NCI-H187 (cell line): ENCODE data around the gene SPTLC1.

Experiments used
- DNase-seq, 2 experiments: peaks; one replicate each; lab custom pipeline; 2025; lab: John Stamatoyannopoulos, UW

The SPTLC1 gene

DNA sequence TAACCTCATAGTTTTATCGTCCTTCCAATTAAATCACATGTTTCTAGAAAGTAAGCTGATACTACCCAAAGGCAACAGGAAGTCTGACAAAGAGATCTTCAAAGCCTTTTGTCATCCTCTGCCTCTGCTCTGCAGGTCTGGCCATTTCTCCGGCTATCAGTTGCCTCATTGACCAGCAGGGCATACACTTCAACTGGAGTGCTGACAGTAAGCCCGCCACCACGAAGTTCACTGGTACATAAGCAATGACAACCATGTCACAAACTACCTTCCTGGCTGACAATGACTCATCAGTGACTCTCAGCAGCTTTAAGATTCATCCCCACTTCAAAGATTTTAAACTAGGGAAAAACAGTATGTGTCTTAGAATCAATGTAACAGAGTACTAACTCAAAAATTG is 20.6 kb downstream of the SPTLC1 start:
- no peak for DNase-seq

DNA sequence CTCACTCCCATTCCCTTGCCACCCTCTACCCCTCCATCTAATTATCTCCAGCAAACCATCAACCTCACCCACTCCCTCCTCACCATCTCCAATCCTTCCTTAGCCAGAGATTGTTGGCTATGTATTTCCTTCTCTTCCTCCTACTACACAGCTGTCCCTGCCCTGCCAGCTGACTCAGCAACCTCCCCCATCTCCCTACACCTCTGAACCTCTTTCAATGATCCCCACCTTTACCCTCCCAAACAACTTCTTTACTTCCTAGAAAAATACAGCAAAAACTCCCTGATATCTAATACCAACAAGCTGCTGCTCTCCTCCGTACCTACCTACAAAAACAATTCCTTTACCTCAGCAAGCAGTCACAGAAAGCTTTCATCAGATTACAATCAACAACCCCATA is 37.3 kb downstream of the SPTLC1 start:
- no peak for DNase-seq

DNA sequence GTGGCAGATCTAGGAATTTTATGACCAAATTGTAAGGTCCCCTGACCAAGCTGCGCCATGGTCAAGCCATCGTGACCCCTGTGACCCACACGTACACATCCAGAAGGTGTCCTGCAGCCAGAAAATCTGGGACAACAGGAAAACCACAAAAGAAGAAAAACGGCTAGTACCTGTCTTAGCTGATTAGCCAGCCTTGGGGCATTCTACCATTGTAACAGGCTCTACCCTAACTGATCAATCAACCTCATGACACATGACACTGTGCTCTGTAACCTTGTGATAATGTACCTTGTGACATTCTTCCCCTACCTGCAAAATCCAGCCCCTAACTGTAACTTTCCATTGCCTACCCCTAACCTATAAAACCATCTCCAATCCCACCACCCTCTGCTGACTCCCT is 43.6 kb downstream of the SPTLC1 start:
- no peak for DNase-seq

DNA sequence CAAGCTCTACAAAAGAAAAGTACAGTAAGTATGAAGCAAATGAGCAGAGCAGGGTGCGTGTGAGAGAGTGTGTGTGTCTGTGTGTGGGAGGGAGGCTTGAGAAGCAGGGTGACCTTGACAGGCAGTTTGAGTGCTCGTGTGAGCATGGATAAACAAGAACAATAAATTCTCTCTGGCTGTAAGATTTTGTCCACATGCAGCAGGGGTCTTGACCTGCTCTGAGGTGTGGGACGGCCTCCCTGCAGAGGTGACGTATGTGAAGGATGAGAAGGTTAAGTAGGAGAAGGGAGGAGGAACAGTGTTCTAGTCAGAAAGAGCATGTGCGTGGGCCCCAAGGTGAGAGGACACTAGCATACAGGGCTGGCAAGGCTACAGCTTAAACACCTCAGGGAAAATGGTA is 49.0 kb downstream of the SPTLC1 start:
- no peak for DNase-seq

DNA sequence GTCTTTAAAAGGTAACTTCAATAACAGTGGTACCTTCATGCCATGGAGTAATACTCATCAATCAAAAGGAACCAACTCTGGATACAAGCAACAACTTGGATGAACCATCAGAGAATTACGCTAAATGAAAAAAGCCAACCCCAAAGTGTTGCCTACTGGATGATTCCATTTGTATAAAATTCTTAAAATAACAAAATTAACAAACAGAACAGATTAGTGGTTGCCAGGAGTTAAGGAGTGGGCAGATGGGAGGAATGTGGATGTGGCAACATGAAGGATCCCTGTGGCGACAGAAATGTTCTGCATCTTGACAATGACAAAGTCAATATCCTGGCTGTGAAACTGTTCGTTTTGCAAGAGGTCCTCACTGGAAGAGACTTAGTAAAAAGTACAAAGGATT is 50.5 kb downstream of the SPTLC1 start:
- no peak for DNase-seq

DNA sequence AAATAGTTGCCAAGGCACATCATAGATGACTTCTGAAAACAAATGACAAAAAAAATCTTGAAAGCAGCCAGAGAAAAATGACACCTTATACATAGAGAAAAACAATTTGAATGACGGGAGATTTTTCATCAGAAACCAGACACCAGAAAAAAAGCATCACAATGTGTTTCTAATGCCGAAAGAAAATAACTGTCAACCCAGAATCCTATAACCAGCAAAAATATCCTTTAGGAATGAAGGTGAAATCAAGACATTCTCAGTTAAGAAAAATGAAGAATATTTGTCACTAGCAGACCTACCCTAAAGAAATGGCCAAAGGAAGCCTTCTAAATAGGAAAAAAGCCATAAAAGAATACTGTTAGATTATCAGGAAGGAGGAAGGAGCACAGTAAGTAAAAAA is 54.0 kb downstream of the SPTLC1 start:
- no peak for DNase-seq

DNA sequence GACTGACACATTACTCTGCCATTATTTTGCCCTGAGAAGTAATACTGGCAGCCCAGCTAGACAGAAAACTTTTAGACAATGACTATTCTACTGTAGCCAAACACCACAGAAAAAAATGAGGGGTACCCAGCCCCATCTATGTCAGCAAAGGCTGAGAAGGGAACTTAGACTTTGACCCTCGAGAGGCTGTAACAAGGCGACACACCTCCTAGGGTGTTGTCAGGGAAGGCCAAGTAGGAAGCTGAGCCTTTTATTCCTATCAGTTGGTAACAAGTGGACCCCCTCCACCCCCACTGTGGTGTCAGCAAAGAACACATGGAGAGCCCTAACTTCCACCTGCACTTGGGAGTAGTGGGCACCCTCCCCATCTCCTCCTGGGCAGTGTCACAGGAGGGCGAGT is 55.6 kb downstream of the SPTLC1 start:
- DNase-seq, result no peak

DNA sequence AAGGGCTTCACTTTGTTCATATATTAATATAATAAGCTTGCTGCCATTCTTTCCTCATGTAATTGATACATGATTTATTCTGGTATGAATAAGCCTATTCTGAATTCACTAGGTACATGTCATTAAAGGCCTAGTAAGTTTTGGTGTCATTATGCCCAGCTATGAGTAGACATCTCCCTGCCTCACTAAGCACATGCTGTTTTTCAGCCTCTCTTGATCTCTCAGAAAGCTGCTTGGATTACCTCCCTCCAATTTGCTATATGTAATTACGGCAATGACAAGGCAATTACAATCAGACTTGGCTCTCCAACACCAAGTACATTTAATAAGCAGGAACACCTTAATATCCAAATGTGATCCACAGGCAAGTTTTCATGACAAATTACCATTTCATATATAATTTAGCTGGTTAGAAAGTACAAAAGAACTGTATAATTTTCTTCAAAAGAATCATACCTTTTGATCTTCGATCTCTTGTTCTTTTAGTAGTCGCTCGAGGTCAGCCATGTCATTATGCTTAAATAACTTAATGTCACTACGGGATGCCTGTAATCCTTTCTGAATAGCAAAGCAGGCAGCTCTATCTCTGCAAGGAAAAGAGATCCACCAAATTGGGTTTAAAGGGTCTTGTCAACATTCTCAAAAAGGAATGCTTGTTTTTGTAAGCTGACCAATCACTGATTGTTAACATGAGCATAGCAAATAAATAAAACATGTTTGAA is 56.3 kb downstream of the SPTLC1 start:
- no peak for DNase-seq

DNA sequence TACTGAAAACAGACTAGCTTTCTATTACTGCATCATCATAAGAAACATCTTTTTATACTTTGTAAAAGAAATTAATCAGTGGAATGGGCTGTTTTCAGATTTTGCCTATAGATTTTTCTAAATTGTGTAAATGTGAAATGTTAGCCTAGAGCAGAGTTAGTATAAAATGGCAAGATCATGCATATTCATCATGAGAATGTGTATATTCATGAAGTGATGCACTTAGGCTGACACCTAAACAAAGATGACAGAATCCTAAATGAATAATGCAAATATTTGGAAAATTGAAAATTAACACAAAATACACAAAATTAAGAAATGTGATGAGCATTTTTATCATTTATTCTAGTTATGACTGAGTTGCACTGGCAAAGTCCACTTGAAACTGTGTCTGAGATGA is 57.2 kb downstream of the SPTLC1 start:
- no peak for DNase-seq

DNA sequence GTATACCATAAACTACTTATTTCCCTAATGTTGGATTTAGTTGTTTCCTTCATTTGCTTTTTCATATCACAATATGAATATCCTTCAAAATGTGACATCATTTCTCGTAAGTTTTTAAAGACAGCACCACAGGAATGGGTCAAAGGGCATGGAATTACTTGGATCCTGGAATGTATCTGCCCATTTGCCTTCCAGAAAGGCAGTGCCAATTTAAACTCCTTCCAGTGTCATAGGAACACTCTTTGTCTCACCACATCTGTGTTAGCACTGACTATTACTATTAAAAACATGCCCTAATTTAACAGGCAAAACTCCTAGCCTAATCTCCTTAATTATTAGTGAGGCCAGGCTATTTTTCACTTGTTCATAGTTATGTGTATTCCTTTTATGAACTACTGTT is 58.0 kb downstream of the SPTLC1 start:
- DNase-seq, result no peak

DNA sequence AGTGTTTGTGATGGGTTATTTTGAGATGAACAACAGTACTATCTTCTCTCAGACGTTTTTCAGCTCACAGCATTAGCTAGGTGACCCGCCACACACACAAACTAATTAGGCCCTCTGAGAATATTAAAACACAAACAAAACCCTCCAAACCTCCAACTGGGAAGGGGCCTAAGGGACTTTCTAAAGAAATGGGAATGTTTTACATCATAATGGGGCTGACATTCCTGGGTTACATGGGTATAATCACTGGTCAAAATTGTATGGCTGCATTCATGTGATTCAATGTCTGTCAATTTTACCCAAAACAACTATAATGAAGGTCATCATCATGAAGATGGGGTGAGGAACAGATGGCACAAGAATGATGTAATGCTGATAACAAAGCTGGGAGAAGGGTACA is 59.6 kb downstream of the SPTLC1 start:
- no peak for DNase-seq

DNA sequence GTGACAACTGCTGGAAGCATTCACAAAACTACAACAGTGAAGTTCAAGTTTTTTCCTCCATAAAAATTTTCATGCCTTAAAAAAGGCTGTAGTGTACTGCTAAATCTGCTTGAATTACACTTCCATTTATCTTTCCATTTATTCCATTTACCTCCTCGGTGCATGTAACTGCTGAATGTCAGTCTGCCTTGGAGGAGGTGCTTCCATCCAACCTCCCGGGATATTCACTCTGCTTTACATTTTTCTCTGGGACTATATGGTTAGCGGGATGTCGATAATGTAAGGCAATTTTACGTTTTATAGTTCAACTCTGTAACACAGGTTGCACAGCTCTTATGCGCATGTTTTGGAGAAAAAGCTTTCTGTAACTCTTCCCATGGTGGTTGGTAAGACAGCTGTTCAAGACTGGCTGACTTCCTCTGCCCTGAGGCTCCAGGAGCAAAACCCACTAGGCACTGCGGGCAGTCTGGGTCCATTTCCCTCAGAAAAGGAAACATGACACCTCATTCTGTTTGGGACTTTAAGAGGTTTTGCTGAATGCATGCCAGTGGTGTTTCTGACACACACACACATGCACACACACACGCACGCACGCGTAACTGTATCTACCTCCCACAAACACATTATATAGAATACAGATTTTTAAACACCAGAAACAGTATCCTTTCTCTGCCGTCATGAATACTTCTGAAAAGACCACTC is 66.1 kb downstream of the SPTLC1 start:
- no peak for DNase-seq

DNA sequence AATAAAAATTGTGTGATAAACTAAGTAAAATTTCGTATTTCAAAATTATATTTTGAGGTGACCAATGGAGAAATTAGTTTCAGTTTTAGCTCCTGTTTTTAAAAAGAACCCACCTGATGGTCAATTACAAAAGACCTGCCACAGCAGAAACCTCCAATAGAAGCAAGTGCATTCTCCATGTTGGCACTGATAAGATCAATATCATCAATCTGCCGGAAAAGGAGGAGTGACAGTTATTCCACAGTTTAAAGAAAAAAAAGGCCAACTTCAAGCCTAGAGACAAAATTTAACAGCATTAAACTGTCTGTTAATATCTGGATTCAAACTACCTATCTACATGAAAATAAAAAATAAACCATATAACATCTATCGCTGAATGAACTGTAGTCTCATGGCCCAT is 67.7 kb downstream of the SPTLC1 start:
- no peak for DNase-seq

DNA sequence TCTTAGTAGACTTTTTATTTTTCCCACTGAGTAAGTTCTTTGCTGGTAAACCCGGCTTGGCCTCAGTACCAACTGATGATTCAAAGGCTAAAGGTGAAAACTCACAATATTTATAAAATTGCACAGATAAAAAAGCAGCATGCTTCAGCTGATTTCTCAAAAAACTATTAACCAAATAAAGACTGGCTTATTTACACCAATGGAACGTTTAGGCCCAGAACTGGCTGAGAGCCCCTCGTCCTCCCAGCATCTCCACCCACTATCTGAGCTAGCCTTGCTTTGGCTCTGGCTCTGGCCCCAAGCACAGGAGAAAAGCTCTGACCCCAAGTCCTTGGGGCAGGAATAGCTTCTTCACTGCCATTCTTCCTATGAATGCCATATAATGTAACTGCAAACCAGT is 68.5 kb downstream of the SPTLC1 start:
- no peak for DNase-seq

DNA sequence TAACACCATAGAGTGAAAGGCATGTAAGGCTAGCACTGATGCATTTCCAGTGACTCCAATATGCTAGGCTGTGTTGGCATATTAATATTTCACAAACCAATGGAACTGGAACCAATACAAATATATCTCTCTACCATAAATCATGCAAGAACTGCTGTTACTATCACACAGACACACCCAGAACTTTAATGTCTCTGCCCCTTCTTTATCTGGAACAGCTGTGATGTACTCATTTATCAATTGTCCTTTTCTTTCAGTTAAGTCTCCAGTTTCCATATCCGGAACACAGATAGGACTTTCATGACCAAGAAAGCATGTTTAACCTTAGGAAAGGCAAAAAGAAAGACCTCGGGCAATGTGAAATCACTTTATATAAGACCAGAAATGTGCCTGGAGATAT is 70.3 kb downstream of the SPTLC1 start:
- no peak for DNase-seq

DNA sequence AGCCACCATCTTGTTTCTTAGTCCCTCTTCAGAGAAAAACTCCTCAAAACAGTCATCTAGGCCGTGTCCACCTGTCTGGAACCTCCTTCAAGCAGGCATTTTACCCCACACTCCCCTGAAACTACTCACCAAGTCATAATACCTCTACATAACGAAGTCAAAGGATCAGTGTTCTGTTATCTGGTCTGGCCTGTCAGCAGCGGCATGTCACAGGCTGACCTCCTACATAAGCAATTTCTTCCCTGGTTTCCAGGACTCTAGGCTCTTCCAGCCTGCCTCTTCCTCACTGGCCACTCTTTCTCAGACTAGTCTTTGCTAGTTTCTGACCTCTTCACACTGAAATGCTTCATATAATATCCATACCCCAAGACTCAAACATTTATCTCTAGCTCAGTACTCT is 72.2 kb downstream of the SPTLC1 start:
- no peak for DNase-seq

DNA sequence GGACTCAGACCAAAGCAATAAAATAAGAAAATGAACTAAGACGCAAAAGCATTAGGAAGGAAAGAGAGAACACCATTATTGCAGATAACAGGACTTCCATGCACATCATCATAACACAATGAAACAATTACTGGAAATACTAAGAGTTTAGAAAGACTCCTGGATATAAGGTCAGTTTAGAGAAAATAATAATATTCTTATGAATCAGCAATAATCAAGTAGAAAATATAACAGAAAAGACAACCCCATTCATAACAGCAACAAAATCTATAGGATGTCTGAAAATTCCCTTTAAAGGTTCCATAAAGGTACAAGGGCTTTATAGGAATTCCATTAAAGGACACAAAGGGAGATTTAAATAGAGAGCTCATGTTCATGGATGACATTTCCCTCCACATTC is 73.0 kb downstream of the SPTLC1 start:
- DNase-seq, result no peak

DNA sequence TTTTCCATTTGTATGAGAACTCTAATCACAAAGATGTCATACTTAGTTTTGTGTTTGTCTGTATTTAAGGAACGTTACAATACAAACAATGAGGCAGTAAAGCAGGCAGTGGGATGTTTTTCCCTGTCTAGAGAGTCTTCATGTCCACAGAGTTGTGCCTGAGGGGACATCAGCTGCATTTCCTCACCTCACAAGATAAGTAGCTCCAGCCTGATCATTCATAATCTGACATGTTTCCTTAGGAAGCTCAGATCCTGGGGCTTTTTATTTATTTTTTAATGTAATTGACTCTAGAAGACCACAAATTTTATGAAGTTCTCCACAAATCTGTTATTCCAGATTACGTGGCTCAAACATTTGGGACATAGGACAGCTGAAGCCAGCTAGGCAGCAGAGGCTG is 78.5 kb downstream of the SPTLC1 start:
- no peak for DNase-seq

DNA sequence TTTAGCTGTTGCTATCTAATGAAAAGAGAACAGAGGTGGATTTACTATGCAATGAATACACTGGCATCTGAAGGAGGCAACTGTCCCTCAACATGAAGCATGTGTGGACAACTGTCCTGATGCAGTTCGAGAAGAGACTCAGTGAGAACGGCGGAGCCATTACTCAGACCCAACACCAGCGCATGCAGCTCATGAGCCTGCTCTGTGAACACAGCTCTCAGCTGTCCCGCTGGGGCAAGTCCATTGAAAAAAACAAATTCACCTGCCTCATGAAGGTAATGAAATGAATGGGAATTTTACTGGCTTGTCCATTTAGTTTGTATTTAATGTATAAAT is 78.8 kb downstream of the SPTLC1 start:
- DNase-seq, result no peak

DNA sequence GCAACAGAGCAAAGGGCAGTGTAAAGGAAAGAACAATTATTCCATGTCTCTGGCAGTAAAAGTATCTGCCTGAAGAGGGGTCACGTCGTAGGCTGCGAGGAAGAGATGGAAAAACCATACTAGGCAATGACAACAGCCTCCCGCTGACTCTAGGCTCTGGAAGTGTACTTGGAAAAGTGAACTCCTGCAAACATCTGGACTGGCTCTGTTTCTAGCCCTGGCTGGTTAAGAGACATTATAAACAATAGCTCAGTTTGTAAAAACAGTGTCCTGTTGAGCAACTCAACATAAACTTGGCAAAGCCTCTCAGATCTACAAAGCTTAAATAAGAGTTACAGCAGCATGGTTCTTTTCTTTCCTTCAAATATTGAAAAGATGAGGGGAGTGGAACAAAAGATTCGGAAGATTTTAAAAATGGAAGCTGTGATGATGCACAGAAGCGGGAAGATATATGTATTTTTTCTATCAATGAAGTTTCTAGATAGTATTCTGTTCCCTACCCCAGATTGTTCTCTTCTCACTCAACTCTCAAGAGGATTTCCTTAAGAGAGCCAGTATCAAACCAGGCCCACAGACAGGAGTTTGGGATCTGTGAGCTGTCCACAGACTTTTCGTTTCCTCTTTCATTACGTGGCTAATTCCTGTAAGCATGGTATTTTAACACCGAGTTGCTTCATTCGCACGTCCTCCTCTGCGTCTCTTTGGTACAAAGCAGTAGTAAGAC is 79.4 kb downstream of the SPTLC1 start:
- DNase-seq, result no peak

DNA sequence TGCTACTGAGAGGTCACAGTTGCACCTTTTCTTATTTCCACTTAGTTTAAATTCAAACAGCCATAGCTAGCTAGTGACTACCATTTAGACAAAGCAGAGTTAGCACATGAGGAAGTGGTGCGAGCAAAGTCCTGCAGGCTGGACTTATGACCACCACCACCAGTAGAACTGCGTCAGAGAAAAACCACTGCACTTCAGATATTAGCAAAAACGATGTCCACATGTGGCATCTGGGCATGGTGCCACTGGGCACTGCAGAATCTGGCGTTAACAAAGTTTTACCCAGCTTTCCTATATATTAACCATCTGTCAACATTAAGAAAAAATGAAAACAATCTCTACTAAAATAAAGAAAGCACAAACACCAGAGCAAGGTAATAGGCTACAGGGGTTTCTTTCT is 80.1 kb downstream of the SPTLC1 start:
- DNase-seq, result no peak

DNA sequence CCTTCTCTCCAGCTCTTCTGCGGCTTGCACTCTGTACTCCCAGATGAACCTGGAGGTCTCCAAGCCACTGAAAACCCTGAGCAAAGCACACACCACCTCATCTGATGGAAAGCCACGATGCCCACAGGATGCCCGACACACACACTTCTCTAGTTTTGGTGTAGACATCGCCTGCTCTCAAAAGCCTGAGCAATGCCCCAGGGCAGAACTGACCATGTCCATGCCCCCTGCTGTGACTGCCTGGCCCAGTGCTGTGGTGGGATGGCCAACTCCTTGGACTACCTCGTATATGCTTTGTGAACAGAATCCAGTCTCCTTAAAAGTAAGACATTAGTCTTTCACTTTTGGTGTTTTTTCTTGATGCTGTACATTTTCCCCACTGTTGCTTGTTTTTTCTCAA is 81.2 kb downstream of the SPTLC1 start:
- DNase-seq, result no peak

DNA sequence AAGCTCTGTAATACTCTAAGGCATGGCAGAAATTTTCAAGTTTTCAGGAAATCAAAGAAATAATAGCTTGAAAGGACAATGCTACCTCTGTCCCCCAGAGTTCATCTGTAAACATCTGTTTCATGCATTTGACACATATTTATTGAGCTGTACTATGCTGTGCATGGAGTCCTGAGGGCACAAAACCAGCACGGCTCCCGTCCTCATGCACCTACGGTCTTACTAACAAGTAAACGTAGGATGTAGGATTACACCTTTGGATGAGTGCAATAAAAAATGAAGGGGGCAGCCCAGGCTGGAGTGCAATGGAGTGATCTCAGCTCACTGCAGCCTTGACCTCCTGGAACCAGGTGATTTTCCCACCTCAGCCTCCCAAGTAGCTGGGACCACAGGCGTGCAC is 81.9 kb downstream of the SPTLC1 start:
- no peak for DNase-seq

DNA sequence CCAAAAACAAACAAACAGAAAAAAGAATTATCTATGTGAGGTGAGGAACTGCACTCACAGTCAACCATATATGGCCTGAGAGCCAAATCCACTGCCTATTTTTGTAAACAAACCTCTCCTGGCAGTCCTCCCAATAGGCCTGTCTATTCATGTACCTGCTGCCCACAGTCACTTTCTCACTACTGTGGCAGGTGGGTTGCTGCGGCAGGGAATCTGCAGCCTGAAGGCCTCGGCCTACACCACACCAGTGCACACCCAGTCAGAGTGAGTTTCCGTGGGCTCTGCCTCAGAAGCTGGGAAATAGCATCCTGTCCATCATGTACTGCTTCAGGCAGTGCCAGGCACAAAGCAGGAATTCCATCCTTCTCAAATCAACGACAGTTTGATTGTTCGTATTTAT is 82.3 kb downstream of the SPTLC1 start:
- no peak for DNase-seq
